Erythroblast (primary cell): ENCODE measurements around the gene GPRIN1.

Experiments
- GATA1 ChIP-seq: IDR thresholded peaks from 2 replicates; pipeline ENCODE4 v1.6.1; 2011; ENCODE audit warnings: low read depth, mild to moderate bottlenecking, control low read depth, low read length, moderate library complexity
- POLR2A ChIP-seq: IDR thresholded peaks from 2 replicates; pipeline ENCODE4 v1.6.1; 2011; ENCODE audit warnings: mild to moderate bottlenecking, low read length

DNA sequence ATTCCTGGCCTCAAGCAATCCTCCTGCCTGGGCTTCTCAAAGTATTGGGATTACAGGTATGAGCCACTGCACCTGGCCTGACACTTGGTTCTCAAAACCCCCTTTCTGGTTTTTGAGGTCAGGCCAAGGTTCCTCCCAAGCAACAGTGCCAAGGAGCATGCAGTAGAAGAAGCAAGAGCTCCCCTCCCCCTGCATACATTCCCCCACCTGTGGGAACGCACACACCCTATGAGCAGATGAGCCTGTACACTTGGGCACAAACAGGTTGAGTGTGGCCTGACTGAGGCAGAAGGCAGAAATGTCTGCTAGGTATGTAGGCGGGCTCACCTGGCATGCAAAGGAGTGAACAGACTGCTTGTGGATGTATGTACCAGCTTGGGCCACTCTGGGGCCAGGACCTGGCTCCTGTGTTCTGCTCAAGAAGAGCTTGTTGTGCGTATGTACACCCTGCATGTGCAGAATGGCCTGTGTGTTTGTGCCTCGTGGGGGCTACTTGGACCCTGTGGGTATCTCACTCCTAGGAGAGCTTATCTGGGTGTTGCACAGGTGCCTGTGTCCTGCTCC is 1.7 kb downstream of the GPRIN1 start:
- TF ChIP-seq POLR2A (no peak), GATA1 (no peak)
